Activated naive CD8-positive, alpha-beta T cell treated with anti-CD3 and anti-CD28 coated beads, Interleukin-2, amount 10 ng/mL, durations not matched to agents 7 days and 5 days (primary cell): Measurements from ENCODE around the gene CCDC141. TPM values are rescaled to one million over a fixed set of nuclear protein-coding genes. Genes with fewer than 3 reads are reported as not detected.

Experiments
- ATAC-seq: fragments of 150-1000 bp; cut with Tn5 transposase; one replicate; pipeline ENCODE4 v1.10.0; 2021; ENCODE audit warnings: low read depth, moderate library complexity
- POLR2A ChIA-PET: fragments of 350-600 bp; sonication (Branson Sonifier 250); formaldehyde crosslinking; loops from one replicate; lab custom pipeline; 2021; ENCODE audit warnings: antibody characterized with exemption; lab: Charles Lee
- DNase-seq: peaks from one replicate; pipeline ENCODE4 v3.0.0; 2021
- H3K27ac Mint-ChIP-seq: one replicate; pipeline ENCODE4 v1.8.0; 2022; ENCODE audit warnings: mild to moderate bottlenecking, mixed read lengths
- H3K27me3 Mint-ChIP-seq: one replicate; pipeline ENCODE4 v1.8.0; 2022; ENCODE audit warnings: mild to moderate bottlenecking, moderate library complexity, mixed read lengths
- H3K36me3 Mint-ChIP-seq: one replicate; pipeline ENCODE4 v1.8.0; 2021; ENCODE audit warnings: mild to moderate bottlenecking, mixed read lengths
- H3K4me1 Mint-ChIP-seq: one replicate; pipeline ENCODE4 v1.8.0; 2021; ENCODE audit warnings: mixed read lengths
- H3K4me3 Mint-ChIP-seq: one replicate; pipeline ENCODE4 v1.8.0; 2022; ENCODE audit warnings: mild to moderate bottlenecking, moderate library complexity, mixed read lengths
- H3K9me3 Mint-ChIP-seq: one replicate; pipeline ENCODE4 v1.8.0; 2021; ENCODE audit warnings: mixed read lengths
- total RNA-seq, 2 experiments: library from RNA; stranded (reverse); gene quantifications; one replicate each; pipeline ENCODE4 v1.2.3, GENCODE V29; 2021

Gene CCDC141
- total RNA-seq, 2 experiments from 2014 or later: 11.8 to 15.0 TPM

DNA sequence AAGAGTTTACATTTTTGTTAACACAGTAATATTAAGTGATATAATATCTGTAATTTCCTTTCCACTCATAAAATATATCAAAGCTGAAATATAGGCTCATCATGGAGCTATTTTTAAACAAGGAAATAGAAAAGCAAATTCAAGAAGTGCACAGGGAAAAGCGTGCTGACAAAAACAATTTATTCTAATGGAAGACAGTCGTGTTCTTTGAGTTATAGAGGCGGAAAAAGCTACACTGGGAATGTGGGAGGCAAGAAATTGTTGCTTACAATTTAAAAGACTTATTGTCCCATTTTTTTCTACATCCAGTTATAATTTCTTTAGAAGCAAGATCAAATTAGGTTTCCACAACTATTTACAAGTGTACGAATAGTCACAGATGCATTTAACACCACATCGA is 239.5 kb downstream of the CCDC141 start:
- H3K4me3 Mint-ChIP-seq: no peak overlapping the region
- POLR2A ChIA-PET: interaction anchor here (1.5 kb wide), 1 partner anchor 10 kb away, joined by 3 read pairs; no protein-coding TSS in a partner anchor
- H3K27me3 Mint-ChIP-seq: no peaks in the 10 kb centered on the region
- H3K4me1 Mint-ChIP-seq: no peaks in the 10 kb centered on the region
- ATAC-seq (no peak), DNase-seq (no peak)
- H3K9me3 Mint-ChIP-seq: no peaks in the 10 kb centered on the region
- no peaks in the 10 kb centered on the region for H3K36me3 Mint-ChIP-seq
- H3K27ac Mint-ChIP-seq: no peak overlapping the region

DNA sequence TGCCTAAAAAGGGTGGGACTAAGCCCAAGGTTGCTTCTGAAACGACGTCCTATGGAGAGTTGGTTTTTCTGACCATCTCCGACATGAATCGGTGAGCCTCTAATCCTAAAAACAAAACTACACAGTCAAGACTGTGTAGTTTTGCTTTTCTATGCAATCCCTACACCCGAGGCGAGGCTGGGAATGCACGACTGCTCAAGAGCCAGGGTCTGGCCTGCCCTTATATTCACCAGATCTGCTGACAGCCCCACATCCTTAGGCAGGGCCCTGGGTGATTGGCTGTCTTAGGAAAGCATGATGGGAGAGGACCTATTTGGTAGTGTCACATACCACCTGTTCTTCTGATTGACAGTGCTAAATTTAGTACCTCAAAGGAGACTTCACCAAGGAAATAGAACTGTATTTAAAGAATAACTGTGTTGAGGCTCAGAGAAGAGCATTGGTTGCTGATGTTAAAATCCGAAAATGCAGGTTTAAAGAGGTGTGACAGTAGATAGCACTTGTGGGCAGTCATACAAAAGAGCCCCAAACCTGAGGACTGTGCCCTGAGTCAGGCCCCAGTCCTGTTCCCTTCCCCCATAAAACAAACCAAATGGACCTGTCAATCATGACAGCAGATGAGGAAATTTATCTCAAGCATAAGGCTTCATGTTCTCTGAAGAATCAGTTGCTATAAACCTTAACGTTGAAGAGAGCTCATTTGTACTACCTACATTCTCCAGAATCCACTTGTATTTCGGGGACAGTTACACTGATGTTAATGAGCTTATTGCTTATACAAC is 242.5 kb downstream of the CCDC141 start, which contains the start of gene TTN:
TSS of gene TTN (minus strand) at position 197 of the 782 bp plus-strand sequence. CDS start 2,781 bp downstream, outside the sequence.
- DNase-seq: no peak
- no peak within 1 kb of the TSS for H3K27ac Mint-ChIP-seq
- POLR2A ChIA-PET: no interaction called here
- no peaks in the 10 kb centered on the region for H3K27me3 Mint-ChIP-seq
- H3K36me3 Mint-ChIP-seq: no peaks in the 10 kb centered on the region
- no peaks in the 10 kb centered on the region for H3K4me1 Mint-ChIP-seq
- no peak within 1 kb of the TSS for H3K4me3 Mint-ChIP-seq
- ATAC-seq: no peak
- no peaks in the 10 kb centered on the region for H3K9me3 Mint-ChIP-seq

DNA sequence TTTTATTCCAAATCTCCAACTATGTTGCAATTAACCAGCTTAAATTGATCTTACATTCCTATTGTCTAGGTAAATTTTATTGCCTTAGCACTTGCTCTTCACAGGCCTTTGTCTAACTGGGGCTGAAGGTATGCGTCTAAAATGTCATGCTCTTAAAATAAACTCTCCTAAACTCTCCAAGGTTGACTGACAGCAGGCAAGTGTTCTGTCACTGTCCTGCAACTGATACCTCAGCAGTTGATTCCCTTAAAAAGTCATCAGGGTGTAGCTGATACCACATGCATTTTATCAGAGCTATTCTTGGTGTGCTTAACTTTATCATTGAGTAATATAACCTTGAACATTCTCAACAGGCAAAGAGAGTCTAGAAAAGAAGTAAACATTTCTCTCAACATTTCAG is 243.4 kb downstream of the CCDC141 start:
- DNase-seq (no peak), ATAC-seq (no peak)
- H3K4me3 Mint-ChIP-seq: no peak overlapping the region
- H3K36me3 Mint-ChIP-seq: no peaks in the 10 kb centered on the region
- POLR2A ChIA-PET: no interaction called here
- H3K27me3 Mint-ChIP-seq: no peaks in the 10 kb centered on the region
- no peaks in the 10 kb centered on the region for H3K4me1 Mint-ChIP-seq
- no peak overlapping the region for H3K27ac Mint-ChIP-seq
- no peaks in the 10 kb centered on the region for H3K9me3 Mint-ChIP-seq

DNA sequence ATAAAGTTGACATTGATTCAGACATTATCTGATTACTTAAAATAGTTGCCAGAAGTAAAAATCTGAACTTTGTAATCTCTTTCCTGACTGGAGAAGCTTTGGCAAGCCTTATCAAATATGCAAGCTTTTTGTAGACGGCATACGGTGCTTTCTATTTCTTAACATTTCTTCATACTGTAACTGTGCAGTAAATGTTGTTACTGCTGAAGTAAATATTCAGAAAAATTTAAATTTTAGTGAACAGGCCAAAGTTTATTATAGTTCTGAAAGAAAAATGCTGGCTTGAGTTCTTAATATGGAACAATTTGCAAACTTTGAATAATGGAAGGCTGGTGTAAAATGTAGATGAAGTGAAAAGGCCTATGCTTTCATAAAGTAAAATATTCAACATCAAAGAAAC is 244.5 kb downstream of the CCDC141 start:
- POLR2A ChIA-PET: no interaction called here
- H3K27me3 Mint-ChIP-seq: no peaks in the 10 kb centered on the region
- no peaks in the 10 kb centered on the region for H3K4me1 Mint-ChIP-seq
- H3K27ac Mint-ChIP-seq: no peak overlapping the region
- no peak for ATAC-seq
- H3K4me3 Mint-ChIP-seq: no peak overlapping the region
- H3K9me3 Mint-ChIP-seq: no peaks in the 10 kb centered on the region
- H3K36me3 Mint-ChIP-seq: no peaks in the 10 kb centered on the region
- DNase-seq: no peak

DNA sequence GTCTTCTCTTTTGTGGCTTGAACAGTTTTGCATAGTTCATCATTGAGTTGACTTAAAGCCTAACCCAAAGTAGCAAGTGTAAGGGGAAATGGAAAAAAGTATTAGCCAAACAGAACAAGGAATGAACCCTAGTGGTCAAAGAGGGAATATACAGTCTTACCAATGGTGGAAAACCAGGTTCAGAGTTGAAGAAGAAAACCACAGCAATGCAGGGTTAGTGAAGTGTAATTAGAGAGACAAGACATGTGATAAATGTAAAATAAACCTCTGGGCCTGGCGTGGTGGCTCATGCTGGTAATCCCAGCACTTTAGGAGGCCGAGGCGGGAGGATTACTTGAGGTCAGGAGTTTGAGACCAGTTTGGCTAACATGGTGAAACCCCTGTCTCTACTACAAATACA is 245.1 kb downstream of the CCDC141 start:
- Mint-ChIP-seq H3K27ac (no peak overlapping the region), H3K4me3 (no peak overlapping the region), H3K27me3 (no peaks in the 10 kb centered on the region), H3K9me3 (no peaks in the 10 kb centered on the region), H3K4me1 (no peaks in the 10 kb centered on the region), H3K36me3 (no peaks in the 10 kb centered on the region)
- DNase-seq: no peak
- no peak for ATAC-seq
- POLR2A ChIA-PET: no interaction called here

DNA sequence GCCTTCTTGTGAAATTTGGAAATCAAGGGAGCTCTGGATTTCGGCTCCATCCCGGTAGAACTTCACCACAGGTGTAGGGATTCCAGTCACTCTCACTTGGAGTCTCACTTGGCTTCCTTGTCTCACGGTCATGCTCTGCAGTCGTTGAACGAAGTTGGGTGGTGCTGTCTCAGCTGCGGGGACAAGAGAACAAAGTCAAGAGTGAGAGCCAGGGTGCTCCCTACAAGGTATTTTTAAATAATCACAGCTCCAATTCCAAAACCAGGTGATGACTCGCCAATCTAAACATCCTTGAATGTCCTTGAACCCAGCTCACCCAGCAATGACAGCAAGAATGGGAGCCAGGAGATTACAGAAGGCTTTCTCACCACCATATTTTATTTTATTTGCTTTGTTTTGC is 249.4 kb downstream of the CCDC141 start:
- Mint-ChIP-seq H3K27ac (no peak overlapping the region), H3K9me3 (no peaks in the 10 kb centered on the region), H3K4me3 (no peak overlapping the region), H3K27me3 (no peaks in the 10 kb centered on the region), H3K4me1 (no peaks in the 10 kb centered on the region), H3K36me3 (peaks cover 3% of the 10 kb centered on the region)
- DNase-seq: no peak
- POLR2A ChIA-PET: no interaction called here
- no peak for ATAC-seq

DNA sequence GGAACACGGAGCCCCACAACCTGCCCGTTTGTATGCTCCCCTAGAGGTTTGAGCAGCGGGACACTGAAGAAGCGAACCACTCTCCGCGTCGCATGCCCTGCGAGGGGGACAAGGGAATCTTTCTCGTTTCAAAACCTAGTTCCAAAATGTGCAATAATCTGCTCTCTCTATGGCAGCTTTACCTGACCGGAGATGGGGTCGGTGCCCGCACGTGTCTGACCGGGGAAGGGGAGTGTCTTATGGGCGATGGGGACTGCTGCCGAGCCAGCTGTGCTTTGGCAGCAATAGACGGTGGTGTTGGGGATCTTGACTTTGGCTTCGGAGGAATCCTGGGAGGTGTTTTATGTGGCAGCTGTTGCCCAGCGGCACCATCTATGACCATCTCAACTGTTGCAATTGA is 250.6 kb downstream of the CCDC141 start:
- Mint-ChIP-seq H3K4me1 (no peaks in the 10 kb centered on the region), H3K27ac (no peak overlapping the region), H3K4me3 (no peak overlapping the region), H3K9me3 (no peaks in the 10 kb centered on the region), H3K36me3 (peaks cover 3% of the 10 kb centered on the region), H3K27me3 (no peaks in the 10 kb centered on the region)
- ATAC-seq (no peak), DNase-seq (no peak)
- POLR2A ChIA-PET: no interaction called here

DNA sequence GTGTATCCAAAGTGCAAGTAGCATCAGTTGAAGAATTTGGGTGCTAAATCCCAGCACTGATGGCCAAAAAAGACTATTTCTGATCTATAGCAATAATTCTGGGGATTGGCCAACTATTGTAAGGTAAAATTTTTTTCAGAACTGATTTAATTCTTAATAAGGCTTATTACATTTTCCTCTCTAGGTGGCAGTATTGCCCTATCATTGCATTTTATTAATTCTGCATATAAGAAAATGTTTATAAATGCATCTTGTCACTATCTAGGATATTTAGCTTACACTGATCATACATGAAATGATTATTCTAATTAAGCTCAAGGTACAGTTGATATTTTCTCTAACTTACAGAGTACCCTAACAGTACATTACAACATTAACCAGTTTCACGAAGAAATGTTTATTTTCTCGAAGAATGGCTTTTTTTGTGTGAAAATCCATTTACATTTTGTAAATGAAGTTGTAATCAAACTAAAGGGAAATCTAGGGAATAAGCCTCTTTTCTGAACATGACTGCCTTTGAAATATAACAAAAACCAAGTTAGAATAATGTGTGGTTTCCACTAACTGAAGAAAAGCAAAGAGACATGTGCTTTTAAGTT is 253.8 kb downstream of the CCDC141 start:
- Mint-ChIP-seq H3K36me3 (peaks cover 7% of the 10 kb centered on the region), H3K9me3 (no peaks in the 10 kb centered on the region), H3K4me1 (peaks cover 2% of the 10 kb centered on the region), H3K27ac (no peak overlapping the region), H3K27me3 (no peaks in the 10 kb centered on the region), H3K4me3 (no peak overlapping the region)
- ATAC-seq (no peak), DNase-seq (no peak)
- POLR2A ChIA-PET: interaction anchor here (0.7 kb wide), 1 partner anchor 94 kb away, joined by 5 read pairs; no protein-coding TSS in a partner anchor

DNA sequence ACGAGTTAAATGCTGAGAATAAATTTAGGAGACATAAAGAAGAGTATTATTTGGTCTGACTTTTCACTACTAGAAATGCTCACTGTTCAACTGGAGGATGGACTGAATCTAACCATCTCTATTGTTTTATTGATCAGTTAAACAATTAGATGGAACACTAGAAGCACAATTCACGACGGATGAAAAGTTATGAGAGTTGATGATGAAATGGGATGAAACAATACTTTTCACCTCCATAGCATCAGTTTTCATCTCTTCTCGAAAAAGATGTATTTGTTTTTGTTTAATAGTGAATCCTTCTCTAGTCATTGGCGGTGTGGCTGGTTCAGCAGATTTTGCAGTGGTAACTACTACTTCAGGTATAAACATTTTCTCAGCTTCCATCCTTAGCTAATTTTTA is 262.0 kb downstream of the CCDC141 start:
- Mint-ChIP-seq H3K27ac (no peak overlapping the region), H3K9me3 (no peaks in the 10 kb centered on the region), H3K4me3 (no peak overlapping the region), H3K27me3 (no peaks in the 10 kb centered on the region), H3K36me3 (peaks cover 4% of the 10 kb centered on the region), H3K4me1 (peaks cover 7% of the 10 kb centered on the region)
- POLR2A ChIA-PET: no interaction called here
- DNase-seq (no peak), ATAC-seq (no peak)

DNA sequence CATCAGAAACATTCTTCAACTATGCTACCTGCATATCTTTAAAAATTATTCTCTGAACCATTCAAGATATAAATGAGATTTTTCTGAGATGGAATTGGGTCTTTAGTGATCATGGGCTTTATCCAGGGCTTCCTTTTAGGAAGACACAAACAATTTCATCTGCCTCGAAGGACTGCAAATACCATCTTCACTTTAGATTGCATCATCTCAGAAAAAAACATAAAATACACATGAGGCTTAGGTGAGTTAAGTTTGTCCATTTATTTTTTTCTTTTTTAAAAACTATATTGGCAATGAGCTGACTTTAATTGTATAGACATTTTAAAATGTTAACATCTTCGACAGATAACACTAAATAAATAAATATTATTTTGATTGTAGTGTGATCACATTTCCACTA is 262.8 kb downstream of the CCDC141 start:
- ATAC-seq (no peak), DNase-seq (no peak)
- POLR2A ChIA-PET: no interaction called here
- H3K36me3 Mint-ChIP-seq: peaks cover 8% of the 10 kb centered on the region
- H3K4me1 Mint-ChIP-seq: peaks cover 7% of the 10 kb centered on the region
- no peak overlapping the region for H3K4me3 Mint-ChIP-seq
- no peaks in the 10 kb centered on the region for H3K27me3 Mint-ChIP-seq
- H3K27ac Mint-ChIP-seq: no peak overlapping the region
- no peaks in the 10 kb centered on the region for H3K9me3 Mint-ChIP-seq

DNA sequence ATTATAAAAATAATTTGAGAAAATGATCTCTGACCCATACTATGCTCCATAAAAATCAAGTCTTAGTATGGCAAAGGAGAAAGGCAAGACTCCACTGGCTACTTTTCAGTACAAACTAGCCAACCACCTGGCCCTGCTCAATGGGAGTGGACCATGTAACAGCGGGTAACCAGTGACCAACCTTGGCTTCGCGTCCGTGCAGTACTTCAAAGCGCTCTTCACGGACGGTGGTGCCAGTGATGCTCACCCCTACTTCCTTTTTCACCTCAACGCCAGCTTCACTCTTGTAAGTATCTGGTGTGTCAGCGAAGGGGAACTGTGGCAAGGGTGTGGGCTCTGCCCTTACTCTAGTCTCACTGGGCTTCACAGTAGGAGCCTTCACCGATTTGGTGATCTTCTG is 266.0 kb downstream of the CCDC141 start:
- no peak overlapping the region for H3K27ac Mint-ChIP-seq
- H3K4me1 Mint-ChIP-seq: peaks cover 2% of the 10 kb centered on the region
- no peak for DNase-seq
- POLR2A ChIA-PET: no interaction called here
- peaks cover 4% of the 10 kb centered on the region for H3K36me3 Mint-ChIP-seq
- ATAC-seq: no peak
- H3K4me3 Mint-ChIP-seq: no peak overlapping the region
- no peaks in the 10 kb centered on the region for H3K9me3 Mint-ChIP-seq
- H3K27me3 Mint-ChIP-seq: no peaks in the 10 kb centered on the region

DNA sequence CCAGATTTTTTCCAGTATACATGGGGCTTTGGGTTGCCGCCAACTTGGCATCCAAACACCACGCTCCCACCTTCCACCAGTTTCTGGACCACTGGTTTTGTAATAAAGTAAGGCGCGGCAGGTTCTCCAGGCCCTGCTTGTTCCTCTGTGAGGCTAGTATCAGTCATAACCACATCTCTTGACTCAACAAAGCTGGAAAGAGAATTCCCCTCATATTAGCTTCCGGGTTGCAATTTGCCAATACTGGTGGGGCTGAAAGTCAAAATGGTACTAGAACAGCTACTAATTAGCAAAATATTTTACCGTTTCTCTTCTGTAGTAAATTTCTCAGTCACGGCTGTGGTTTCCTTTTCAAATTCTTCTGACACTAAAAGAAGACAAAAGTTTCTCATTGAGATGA is 267.7 kb downstream of the CCDC141 start:
- no peaks in the 10 kb centered on the region for H3K9me3 Mint-ChIP-seq
- POLR2A ChIA-PET: no interaction called here
- no peak for DNase-seq
- no peak for ATAC-seq
- H3K4me1 Mint-ChIP-seq: peaks cover 2% of the 10 kb centered on the region
- H3K27me3 Mint-ChIP-seq: no peaks in the 10 kb centered on the region
- H3K27ac Mint-ChIP-seq: no peak overlapping the region
- H3K4me3 Mint-ChIP-seq: no peak overlapping the region
- peaks cover 8% of the 10 kb centered on the region for H3K36me3 Mint-ChIP-seq
